Measurements from ENCODE around the gene FCHSD2. TPM values are rescaled to one million over a fixed set of nuclear protein-coding genes. Genes with fewer than 3 reads are reported as not detected.

The FCHSD2 gene
- polyA plus RNA-seq, 1 donor (not counting 4 experiments of a cell fraction or from before 2014, with no cell fraction given), result 14.2 TPM

GRCh38 chr11:73190557-73190885 is 48.4 kb upstream of the FCHSD2 start:
- Histone ChIP-seq H3K27ac (ENCODE audit: control insufficient read depth, insufficient read depth, low read length) (no peak overlapping the region), H3K36me3 (ENCODE audit: control insufficient read depth in 2 of 2, extremely low read depth in 1 of 2, insufficient read depth in 2 of 2, low read length in 2 of 2) (no peaks in the 10 kb centered on the region), H2AFZ (ENCODE audit: control insufficient read depth, low read length) (no peak overlapping the region), H3K9me3 (ENCODE audit: control insufficient read depth, low read depth, low read length) (no peaks in the 10 kb centered on the region), H3K4me1 (ENCODE audit: control insufficient read depth, extremely low read depth, insufficient read depth, low read length) (peaks cover 74% of the 10 kb centered on the region), H3K4me3 (ENCODE audit: control insufficient read depth in 2 of 3, extremely low read depth in 1 of 3, insufficient read depth in 2 of 3, low read depth in 1 of 3, low read length in 3 of 3) (no peak overlapping the region), H3K9me1 (ENCODE audit: control insufficient read depth, extremely low read depth, insufficient read depth, low read length) (peaks cover 4% of the 10 kb centered on the region), H3K79me2 (ENCODE audit: control insufficient read depth, insufficient read depth, low read length) (no peaks in the 10 kb centered on the region), H4K20me1 (ENCODE audit: control insufficient read depth, extremely low read depth, insufficient read depth, low read length) (no peaks in the 10 kb centered on the region), H3K4me2 (ENCODE audit: control insufficient read depth, extremely low read depth, insufficient read depth, low read depth, low read length) (no peak overlapping the region), H3K9ac (ENCODE audit: control insufficient read depth, extremely low read depth, insufficient read depth, low read length) (no peak overlapping the region), H3K27me3 (ENCODE audit: control insufficient read depth, extremely low read depth, insufficient read depth, low read length) (no peaks in the 10 kb centered on the region)
- FAIRE-seq, result no peak
- dilution Hi-C loops (cut with MboI; ENCODE audit: extremely low pct_ligation_motif_present, low sequenced_read_pairs), result no loop called here
- no peak for TF ChIP-seq EZH2 (IDR thresholded peaks at IDR 0.05; ENCODE audit: low read length)
- TF ChIP-seq, protein P1, sequence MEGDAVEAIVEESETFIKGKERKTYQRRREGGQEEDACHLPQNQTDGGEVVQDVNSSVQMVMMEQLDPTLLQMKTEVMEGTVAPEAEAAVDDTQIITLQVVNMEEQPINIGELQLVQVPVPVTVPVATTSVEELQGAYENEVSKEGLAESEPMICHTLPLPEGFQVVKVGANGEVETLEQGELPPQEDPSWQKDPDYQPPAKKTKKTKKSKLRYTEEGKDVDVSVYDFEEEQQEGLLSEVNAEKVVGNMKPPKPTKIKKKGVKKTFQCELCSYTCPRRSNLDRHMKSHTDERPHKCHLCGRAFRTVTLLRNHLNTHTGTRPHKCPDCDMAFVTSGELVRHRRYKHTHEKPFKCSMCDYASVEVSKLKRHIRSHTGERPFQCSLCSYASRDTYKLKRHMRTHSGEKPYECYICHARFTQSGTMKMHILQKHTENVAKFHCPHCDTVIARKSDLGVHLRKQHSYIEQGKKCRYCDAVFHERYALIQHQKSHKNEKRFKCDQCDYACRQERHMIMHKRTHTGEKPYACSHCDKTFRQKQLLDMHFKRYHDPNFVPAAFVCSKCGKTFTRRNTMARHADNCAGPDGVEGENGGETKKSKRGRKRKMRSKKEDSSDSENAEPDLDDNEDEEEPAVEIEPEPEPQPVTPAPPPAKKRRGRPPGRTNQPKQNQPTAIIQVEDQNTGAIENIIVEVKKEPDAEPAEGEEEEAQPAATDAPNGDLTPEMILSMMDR (optimal IDR thresholded peaks at IDR 0.05 in 1 of 3, IDR thresholded peaks at IDR 0.05 in 1 of 3, conservative IDR thresholded peaks at IDR 0.05 in 1 of 3; ENCODE audit: extremely low read depth in 1 of 3, insufficient read depth in 2 of 3, low read length in 3 of 3), result no peak
- DNase-seq (ENCODE audit: low read depth, low spot score), result no peak

- Histone ChIP-seq H3K4me1 (ENCODE audit: control insufficient read depth, extremely low read depth, insufficient read depth, low read length) (peaks cover 72% of the 10 kb centered on the region), H3K9me1 (ENCODE audit: control insufficient read depth, extremely low read depth, insufficient read depth, low read length) (peaks cover 4% of the 10 kb centered on the region), H3K36me3 (ENCODE audit: control insufficient read depth in 2 of 2, extremely low read depth in 1 of 2, insufficient read depth in 2 of 2, low read length in 2 of 2) (no peaks in the 10 kb centered on the region), H4K20me1 (ENCODE audit: control insufficient read depth, extremely low read depth, insufficient read depth, low read length) (no peaks in the 10 kb centered on the region), H3K27me3 (ENCODE audit: control insufficient read depth, extremely low read depth, insufficient read depth, low read length) (no peaks in the 10 kb centered on the region), H3K27ac (ENCODE audit: control insufficient read depth, insufficient read depth, low read length) (no peak overlapping the region), H3K9ac (ENCODE audit: control insufficient read depth, extremely low read depth, insufficient read depth, low read length) (no peak overlapping the region), H2AFZ (ENCODE audit: control insufficient read depth, low read length) (no peak overlapping the region), H3K4me3 (ENCODE audit: control insufficient read depth in 2 of 3, extremely low read depth in 1 of 3, insufficient read depth in 2 of 3, low read depth in 1 of 3, low read length in 3 of 3) (no peak overlapping the region), H3K4me2 (ENCODE audit: control insufficient read depth, extremely low read depth, insufficient read depth, low read depth, low read length) (no peak overlapping the region), H3K9me3 (ENCODE audit: control insufficient read depth, low read depth, low read length) (no peaks in the 10 kb centered on the region), H3K79me2 (ENCODE audit: control insufficient read depth, insufficient read depth, low read length) (no peaks in the 10 kb centered on the region)
- dilution Hi-C loops (cut with MboI; ENCODE audit: extremely low pct_ligation_motif_present, low sequenced_read_pairs), result no loop called here
- DNase-seq (ENCODE audit: low read depth, low spot score) (no peak), FAIRE-seq (no peak)
- TF ChIP-seq EZH2 (IDR thresholded peaks at IDR 0.05; ENCODE audit: low read length), result no peak
- TF ChIP-seq, protein P1 (optimal IDR thresholded peaks at IDR 0.05 in 1 of 3, IDR thresholded peaks at IDR 0.05 in 1 of 3, conservative IDR thresholded peaks at IDR 0.05 in 1 of 3; ENCODE audit: extremely low read depth in 1 of 3, insufficient read depth in 2 of 3, low read length in 3 of 3), result no peak
These were observed 47.8 kb upstream of the FCHSD2 start for GRCh38 chr11:73189723-73190556.
